Natural killer cell (primary cell): ENCODE data around the gene TENM4. TPM values are rescaled to one million over a fixed set of nuclear protein-coding genes. Genes with fewer than 3 reads are reported as not detected.

ENCODE experiments used
- ATAC-seq, 3 donors: fragments of 150-1000 bp in 2 of 3; fragments of 200-7000 bp in 1 of 3; cut with Tn5 transposase; 1 replicate in 1 of 3; 2 replicates in 2 of 3; pipeline ENCODE4 v1.10.0; 2021; ENCODE audit warnings: mild to moderate bottlenecking in 2 of 3, moderate library complexity in 2 of 3
- DNase-seq, 2 donors: peaks; one replicate each; pipeline versions ENCODE4 v3.0.0 to v3.0.0-alpha.2; 2013 to 2021; ENCODE audit warnings: mixed read lengths in 1 of 2
- H3K27ac ChIP-seq: one replicate; pipeline ENCODE4 v1.5.1; 2013; ENCODE audit warnings: mild to moderate bottlenecking, low read length
- H3K27me3 ChIP-seq: one replicate; pipeline ENCODE4 v1.6.1; 2013; ENCODE audit warnings: low read length; ENCODE audit not compliant: control insufficient read depth, insufficient read depth
- H3K36me3 ChIP-seq: one replicate; pipeline ENCODE4 v1.6.1; 2013; ENCODE audit warnings: low read length; ENCODE audit not compliant: control insufficient read depth, insufficient read depth
- H3K4me1 ChIP-seq: one replicate; pipeline ENCODE4 v1.6.1; 2013; ENCODE audit warnings: low read length; ENCODE audit not compliant: control insufficient read depth, insufficient read depth
- H3K4me3 ChIP-seq: one replicate; pipeline ENCODE4 v1.5.1; 2013; ENCODE audit warnings: low read length
- H3K9me3 ChIP-seq: one replicate; pipeline ENCODE4 v1.6.1; 2013; ENCODE audit warnings: low read length; ENCODE audit not compliant: control insufficient read depth, insufficient read depth
- H3K27ac Mint-ChIP-seq, 2 donors: one replicate each; pipeline ENCODE4 v1.8.0; 2022; ENCODE audit warnings: mild to moderate bottlenecking in 2 of 2, mixed read lengths in 2 of 2, moderate library complexity in 1 of 2
- H3K27me3 Mint-ChIP-seq, 2 donors: one replicate each; pipeline ENCODE4 v1.8.0; 2022; ENCODE audit warnings: low read depth in 2 of 2, mixed read lengths in 2 of 2
- H3K36me3 Mint-ChIP-seq: one replicate; pipeline ENCODE4 v1.8.0; 2022; ENCODE audit warnings: mixed read lengths
- H3K4me1 Mint-ChIP-seq, 2 donors: one replicate each; pipeline ENCODE4 v1.8.0; 2022; ENCODE audit warnings: mixed read lengths in 2 of 2
- H3K4me3 Mint-ChIP-seq: one replicate; pipeline ENCODE4 v1.8.0; 2022; ENCODE audit warnings: mild to moderate bottlenecking, moderate library complexity, mixed read lengths
- H3K9me3 Mint-ChIP-seq, 2 donors: one replicate each; pipeline ENCODE4 v1.8.0; 2022; ENCODE audit warnings: mixed read lengths in 2 of 2
- CTCF ChIP-seq: fragments of 200-600 bp; IDR thresholded peaks from one replicate; pipeline ENCODE4 v1.8.0; 2022; ENCODE audit warnings: antibody characterized with exemption
- WGBS: methylation state at CpG from one replicate; pipeline ENCODE4 v1.1.7; 2013; ENCODE audit warnings: missing lambda C conversion rate; ENCODE audit not compliant: insufficient coverage; 5-methylcytosine and 5-hydroxymethylcytosine counted together
- intact Hi-C: fragments of 100-400 bp; cut with micrococcal nuclease; formaldehyde crosslinking; loops from one replicate; pipeline ENCODE4 v1.14.2; 2022
- total RNA-seq, 4 donors: library from RNA; stranded (reverse); fragments of 120-200 nt in 1 of 4; gene quantifications; one replicate each; pipeline versions ENCODE4 v1.2.3 to v1.2.4, GENCODE V29; 2013 to 2022

The TENM4 gene
- total RNA-seq, 3 donors from 2014 or later (not counting 1 experiment from before 2014, with no cell fraction given), result 0.63 to 0.75 TPM; not detected in 1

DNA sequence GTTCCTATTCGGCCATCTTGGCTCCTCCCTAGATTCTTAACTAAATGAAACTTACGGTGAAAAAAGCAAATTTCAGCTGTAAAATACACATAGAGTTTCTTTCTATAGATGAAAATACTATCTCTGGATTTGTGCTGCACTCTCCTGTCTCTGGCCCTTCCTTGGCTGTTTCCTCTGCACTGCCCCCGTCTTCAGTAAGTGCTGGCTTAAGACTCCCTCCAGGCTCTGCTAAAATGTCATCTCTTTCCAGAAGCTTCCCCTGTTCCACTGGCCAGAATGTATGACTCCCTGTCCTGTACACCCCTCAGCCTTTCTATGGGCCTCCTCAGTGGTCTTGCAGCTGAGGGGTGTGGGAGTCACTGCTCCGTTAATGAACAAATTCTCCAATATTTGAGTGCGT, 757.1 kb downstream of the TENM4 start:
- Histone ChIP-seq H3K9me3 (no peaks in the 10 kb centered on the region), H3K27ac (no peak overlapping the region), H3K36me3 (no peaks in the 10 kb centered on the region), H3K4me1 (no peaks in the 10 kb centered on the region), H3K4me3 (no peak overlapping the region), H3K27me3 (no peaks in the 10 kb centered on the region)
- 91% methylated on average over 5 of the region's 5 CpGs for WGBS
- intact Hi-C loops, result no loop called here
- no peak for TF ChIP-seq CTCF
- Mint-ChIP-seq H3K9me3 (peaks cover 0 to 2% of the 10 kb centered on the region in 2 donors), H3K27ac (no peak overlapping the region), H3K36me3 (no peaks in the 10 kb centered on the region), H3K27me3 (peaks cover 9% of the 10 kb centered on the region in 2 donors), H3K4me1 (no peaks in the 10 kb centered on the region), H3K4me3 (no peak overlapping the region)
- ATAC-seq (no peak), DNase-seq (no peak)

DNA sequence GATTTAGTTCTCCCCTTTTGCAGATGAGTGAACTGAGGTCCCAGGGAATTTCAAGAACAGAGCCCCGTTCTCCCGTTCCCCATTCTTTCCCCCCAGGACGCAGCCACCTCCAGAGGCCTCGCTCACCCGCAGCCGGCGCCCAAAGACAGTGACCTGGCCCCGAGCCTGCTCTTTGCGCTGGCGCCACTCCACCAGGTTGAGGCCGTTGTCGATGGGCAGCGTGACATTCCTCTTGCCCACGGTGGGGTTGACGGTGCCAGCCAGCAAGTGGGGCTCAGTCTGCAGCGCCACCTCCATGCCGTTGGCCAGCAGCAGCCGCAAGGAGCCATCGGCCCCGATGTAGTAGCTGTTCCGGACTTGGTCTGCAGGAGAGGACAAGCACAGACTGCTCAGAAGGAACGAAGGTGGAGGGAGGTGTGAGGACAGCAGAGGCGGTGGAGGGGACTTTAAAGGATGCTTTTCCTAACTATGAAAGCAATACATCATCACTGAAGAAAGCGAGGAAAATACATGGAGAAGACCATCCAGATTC, 764.7 kb downstream of the TENM4 start:
- Histone ChIP-seq H3K27ac (no peak overlapping the region), H3K27me3 (no peaks in the 10 kb centered on the region), H3K36me3 (no peaks in the 10 kb centered on the region), H3K4me1 (no peaks in the 10 kb centered on the region), H3K9me3 (no peaks in the 10 kb centered on the region), H3K4me3 (no peak overlapping the region)
- no peak for TF ChIP-seq CTCF
- intact Hi-C loops, result no loop called here
- no peak overlapping the region for H3K27ac Mint-ChIP-seq
- ATAC-seq (no peak), DNase-seq (no peak)
- 93% methylated on average over 22 of the region's 24 CpGs for WGBS
- H3K9me3 Mint-ChIP-seq, result no peaks in the 10 kb centered on the region
- H3K4me3 Mint-ChIP-seq, result no peak overlapping the region
- no peaks in the 10 kb centered on the region for H3K4me1 Mint-ChIP-seq
- H3K36me3 Mint-ChIP-seq, result no peaks in the 10 kb centered on the region
- no peaks in the 10 kb centered on the region for H3K27me3 Mint-ChIP-seq

DNA sequence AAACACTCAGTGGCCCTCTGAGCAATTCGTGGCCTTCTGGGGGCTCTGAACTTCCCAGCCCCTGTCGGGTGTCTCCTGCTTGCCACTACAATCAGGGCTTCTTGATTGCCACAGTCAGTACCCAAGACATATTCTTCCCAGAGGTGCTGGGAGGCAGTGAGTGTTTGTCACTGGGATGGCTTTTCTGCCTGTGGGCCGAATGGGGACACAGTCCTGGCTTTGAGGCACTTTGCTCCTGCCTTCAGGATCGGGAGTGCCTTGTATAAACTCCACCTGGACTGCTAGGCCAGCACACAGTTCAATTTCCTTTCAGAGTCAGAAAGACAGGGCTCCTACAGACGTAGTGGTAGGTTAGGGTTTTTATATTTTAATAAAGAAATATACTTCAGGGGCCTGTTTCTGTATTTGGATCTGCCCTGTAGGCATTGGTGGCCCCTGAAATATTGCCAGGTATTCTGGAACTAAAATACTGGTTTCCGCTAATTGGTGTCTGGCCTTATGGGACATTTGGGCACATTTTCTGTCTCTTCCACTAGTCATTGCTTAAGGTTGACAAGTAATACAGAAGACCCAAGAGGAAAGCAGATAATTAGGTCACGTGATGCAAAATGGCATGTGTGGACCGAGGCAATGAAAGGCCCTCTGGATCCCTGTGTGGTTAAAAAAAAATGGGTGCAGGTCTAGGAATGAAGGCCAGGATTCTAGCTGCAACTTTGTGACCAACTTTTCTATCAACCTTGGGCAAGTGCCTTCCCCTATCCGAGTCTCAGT, 767.8 kb downstream of the TENM4 start:
- DNase-seq, result no peak
- no peaks in the 10 kb centered on the region for H3K27me3 Mint-ChIP-seq
- no peak for ATAC-seq
- H3K4me3 Mint-ChIP-seq, result no peak overlapping the region
- H3K27me3 ChIP-seq, result no peaks in the 10 kb centered on the region
- no peaks in the 10 kb centered on the region for H3K9me3 Mint-ChIP-seq
- H3K9me3 ChIP-seq, result no peaks in the 10 kb centered on the region
- TF ChIP-seq CTCF, result no peak
- H3K4me1 Mint-ChIP-seq, result no peaks in the 10 kb centered on the region
- intact Hi-C loops, result no loop called here
- no peak overlapping the region for H3K27ac Mint-ChIP-seq
- H3K36me3 Mint-ChIP-seq, result no peaks in the 10 kb centered on the region
- H3K36me3 ChIP-seq, result no peaks in the 10 kb centered on the region
- H3K4me1 ChIP-seq, result no peaks in the 10 kb centered on the region
- no peak overlapping the region for H3K4me3 ChIP-seq
- WGBS, result 76% methylated on average over 8 of the region's 9 CpGs
- H3K27ac ChIP-seq, result no peak overlapping the region
